Measurements from ENCODE around the gene BEGAIN.
A peak's percentile ranks its signal among the peaks of the same experiment; 100 is the strongest.

Gene BEGAIN

DNA sequence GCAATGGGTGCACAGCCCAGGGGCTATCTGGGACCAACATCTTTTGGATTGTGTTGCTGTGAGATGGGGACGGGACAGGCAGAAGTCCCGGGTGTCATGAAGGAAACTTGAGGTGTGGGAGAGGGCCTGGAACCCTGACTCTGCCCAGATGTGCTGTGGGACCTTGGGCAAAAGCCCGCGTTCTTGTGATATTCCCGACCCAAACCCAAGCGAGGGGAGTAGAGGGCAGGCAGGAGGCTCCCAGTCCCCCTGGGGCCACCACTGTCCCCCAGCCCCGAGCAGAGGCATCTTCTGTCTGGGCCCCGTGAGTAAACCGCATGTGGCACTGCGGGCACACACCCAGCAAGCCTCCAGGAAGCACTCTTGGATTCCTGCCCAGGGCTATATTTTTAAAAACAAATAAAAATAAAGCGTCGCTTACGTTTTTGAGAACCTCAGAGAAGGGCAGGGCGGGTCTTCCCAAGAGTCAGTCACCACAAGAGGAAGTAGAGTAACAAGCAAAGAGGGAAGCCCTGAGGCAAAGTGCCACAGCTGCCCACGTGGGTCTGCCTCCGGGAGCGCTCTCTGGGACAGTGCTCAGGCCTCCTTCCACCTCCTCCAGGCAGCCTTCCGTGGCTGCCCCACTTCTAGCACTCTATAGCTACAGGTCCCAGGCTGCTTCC is 39.5 kb downstream of the BEGAIN start:
- DNase-seq, result peak; percentile 26

DNA sequence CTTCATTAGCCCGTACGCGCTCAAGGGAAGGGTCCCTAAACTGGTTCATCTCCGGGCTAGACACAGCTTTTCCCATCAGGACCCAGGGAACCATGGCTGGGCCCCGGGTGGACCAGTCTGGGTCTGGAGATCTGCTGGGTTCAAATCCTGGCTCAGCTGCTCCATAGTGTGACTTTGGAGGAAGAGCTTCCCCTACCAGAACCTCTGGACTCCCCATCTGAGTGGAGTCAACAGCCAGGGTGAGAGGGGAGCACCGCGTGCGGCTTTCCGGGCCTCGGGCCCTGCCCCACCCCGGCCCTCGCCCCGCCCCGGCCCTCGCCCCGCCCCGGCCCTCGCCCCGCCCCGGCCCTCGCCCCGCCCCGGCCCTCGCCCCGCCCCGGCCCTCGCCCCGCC is 41.2 kb downstream of the BEGAIN start:
- no peak for DNase-seq

DNA sequence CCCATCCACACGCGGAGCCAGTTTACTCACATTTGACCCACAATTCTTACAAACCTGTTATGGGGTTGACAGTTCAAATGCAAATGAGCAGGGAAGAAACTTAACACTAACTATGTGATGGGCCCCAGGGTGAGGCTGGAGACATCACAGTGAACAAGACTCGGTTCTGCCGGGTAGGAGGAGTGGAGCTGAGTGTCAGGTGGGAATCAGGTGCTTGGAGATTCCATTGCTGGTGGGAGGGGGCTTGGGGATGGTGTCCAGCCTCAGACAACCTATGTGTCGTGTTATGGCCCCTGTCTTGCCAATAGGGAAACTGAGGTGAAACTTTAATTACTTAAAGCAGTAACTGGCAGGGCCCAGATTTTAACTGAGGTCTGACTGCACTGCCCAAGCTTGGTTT is 41.9 kb downstream of the BEGAIN start:
- no peak for DNase-seq

DNA sequence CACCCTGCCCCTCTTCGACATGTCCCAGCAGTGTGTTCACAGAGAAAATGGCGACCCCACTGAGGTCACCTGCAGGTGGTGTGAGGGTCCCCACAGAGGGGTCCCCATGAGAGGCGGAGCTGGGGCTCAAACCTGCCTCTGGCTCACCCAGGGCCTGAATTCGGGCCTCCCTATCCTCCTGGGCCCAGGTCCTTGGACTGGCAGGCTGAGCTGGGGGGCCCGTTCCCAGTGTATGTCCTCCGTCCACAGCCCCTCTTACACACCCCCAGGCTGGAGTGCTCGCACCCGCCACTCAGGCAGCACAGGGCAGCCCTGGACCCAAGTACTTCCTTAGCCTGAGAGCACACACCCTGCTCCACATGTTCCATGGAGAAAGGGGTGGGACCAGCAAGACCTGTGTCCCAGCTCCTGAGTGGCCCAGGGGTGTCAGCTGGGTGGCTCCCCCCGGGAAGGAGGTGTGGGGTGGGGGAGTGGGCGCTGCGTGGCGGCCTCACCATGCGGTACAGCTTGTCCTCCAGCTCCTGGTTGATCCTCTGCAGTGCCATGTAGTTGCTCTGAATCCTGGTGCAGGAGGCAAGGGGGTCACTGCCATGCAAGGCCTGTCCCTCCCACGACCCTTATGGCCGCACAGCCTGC is 42.6 kb downstream of the BEGAIN start:
- no peak for DNase-seq

GRCh38 chr14:100543471-100544455 is 43.5 kb downstream of the BEGAIN start:
- no peak for DNase-seq

GRCh38 chr14:100542619-100543205 is 44.5 kb downstream of the BEGAIN start:
- DNase-seq, result no peak

DNA sequence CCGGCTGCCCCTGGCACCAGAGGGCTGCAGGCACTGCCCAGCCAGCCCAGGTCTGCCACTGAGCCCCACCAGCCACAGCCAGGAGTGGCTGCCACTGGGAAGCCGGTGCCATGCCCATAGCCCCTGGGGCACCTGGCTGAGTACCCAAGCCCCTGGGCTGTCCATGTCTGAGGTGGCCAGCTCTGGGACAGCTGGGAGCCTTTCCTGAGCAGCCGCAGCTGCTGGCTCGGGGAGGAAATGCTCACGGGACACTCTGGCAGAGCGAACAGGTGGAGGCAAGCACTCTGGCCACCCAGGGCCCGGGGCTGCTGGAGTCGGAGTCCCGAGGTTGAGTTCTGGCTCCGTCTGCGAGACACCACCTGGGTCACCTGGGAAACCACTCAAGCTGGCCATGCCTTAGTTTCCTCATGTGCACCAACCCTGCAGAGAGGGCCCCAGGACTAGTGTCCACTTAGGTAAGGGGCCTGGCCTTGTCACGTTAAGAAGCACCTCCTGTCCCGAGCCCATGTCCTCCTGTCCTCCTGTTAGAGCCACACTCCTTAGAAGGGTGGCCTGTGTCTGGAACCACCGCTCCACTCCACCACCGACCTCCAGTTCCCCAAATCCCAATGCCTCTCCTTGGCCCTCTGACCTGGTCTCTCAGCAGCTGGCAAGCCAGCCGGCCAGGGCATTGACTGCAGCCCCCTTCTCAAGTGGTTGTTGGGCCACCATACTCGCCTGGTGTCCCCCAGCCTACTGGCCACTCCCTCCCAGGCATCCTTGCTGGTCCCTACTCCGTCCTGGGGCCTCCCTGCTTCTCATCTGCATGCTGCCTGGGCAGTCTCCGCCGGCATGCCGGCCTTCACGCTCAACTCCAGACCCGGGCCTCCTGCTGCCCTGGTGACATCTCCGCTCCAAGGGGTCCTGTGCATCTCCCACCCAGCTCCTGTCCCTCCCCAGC is 45.3 kb downstream of the BEGAIN start:
- DNase-seq, result no peak

- no peak for DNase-seq
Measured at GRCh38 chr14:100540926-100541620, 46.1 kb downstream of the BEGAIN start.

DNA sequence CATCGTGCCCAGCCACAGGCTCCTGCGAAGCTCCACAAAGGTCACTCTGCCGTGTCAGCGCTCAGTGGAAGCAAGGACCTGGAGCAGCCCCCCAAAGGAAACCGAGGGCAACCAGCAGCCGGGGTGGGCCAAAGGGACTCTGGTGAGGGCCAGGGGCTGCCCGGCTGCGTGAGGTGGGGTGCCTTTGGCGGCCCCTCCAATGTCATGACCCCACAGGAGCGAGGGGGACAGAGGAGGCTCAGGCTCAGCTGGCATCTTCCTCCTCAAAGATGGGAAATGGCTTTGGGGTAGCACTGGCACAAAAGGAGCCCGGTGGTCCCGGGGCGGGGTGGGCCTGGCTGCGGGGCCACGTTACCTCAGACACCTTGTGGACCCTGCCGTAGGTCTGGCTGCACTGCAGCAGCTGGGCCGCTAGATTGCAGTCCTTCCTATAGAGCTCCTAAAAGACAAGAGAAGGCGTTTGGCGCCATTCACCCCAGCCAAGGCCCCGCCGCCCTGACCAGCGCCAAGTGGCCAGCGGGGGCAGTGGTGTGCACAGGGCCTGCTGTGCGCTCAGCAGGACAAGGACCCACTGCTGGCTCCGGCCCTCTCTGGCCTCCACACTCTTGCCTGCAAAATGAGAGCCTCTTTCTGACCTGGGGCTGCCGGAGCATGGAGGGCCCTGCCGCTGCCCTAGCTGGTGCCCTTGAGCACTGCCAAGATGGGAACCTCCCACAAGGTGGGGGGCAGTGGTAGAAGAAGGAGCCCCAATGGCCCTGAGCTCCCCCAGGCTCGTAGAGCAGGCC is 46.9 kb downstream of the BEGAIN start:
- no peak for DNase-seq

- no peak for DNase-seq
Measured at GRCh38 chr14:100539766-100540140, 47.5 kb downstream of the BEGAIN start.

- no peak for DNase-seq
Measured at GRCh38 chr14:100539003-100539660, 48.1 kb downstream of the BEGAIN start.

DNA sequence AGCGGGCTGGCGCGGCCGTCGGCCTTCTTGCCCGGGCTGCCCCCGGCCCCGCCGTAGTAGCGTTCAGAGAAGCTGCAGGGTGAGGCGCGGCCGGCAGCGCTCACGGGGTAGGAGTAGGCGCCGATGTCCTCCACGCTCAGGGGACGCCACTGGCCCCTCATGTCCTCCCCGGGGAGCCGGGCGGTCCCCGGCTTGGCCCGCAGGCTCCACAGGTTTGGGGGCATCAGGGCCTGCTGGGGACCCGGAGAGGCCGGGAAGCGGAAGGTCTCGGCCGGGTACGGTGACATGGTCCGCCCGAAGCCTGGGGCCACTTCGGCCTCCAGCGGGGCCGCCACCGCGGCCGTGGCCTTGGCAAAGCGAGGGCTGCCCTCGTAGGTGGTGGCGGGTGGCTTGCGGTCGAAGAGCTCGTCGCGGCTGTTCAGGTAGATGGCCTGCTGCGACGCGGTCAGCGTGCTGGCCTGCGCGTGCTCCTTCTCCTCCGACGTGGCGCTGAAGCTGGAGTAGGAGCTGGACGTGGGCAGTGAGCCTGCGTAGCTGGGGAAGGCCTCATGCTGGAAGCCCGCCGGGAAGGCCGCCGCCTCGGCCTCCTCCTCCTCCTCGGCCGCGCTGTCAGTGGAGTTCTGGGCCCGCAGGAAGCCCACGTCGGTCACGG is 48.7 kb downstream of the BEGAIN start:
- DNase-seq, result no peak

DNA sequence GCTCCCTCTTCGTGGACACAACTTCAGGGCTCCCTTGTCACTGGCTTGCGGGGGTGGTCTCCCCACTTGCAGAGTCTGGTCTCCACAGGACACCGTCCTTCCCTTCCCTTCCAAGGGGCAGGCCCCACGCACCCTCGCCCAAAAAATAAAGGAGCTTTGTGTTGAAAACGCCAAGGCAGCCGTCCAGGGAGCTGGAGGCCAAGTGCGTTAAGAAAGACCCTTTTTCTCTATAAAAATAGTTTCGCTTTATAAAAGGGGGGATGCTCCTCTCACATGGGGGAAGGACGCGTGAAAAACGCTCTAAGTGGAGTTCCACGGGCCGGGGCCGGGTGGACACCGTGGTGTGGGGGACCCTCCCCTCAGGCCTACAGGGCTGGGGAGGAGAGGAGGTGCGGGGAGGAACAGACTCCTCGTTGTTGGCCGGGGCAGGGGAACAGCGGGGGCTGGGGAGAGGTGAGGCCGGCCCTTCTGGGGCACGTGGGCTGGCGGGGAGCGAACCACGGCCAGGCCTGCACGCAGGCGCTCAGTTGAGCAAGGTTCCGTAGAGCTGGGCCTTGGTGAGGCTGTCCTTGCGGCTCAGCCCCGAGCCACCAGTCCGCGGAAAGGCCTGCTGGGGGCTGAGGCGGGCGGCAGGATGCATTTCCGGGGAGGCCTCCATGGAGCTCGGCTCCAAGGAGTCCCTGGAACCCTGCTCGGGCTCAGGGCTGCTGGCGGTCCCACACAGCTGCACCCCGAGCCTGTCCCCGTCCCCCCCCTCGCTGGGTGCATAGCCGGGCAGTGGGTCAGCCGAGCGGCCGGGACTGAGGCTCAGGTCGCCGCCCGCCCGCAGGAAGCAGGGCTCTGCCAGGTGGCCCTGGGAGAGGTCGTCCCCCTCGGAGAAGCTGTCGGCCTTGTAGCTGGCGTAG is 49.5 kb downstream of the BEGAIN start:
- DNase-seq, result no peak

DNA sequence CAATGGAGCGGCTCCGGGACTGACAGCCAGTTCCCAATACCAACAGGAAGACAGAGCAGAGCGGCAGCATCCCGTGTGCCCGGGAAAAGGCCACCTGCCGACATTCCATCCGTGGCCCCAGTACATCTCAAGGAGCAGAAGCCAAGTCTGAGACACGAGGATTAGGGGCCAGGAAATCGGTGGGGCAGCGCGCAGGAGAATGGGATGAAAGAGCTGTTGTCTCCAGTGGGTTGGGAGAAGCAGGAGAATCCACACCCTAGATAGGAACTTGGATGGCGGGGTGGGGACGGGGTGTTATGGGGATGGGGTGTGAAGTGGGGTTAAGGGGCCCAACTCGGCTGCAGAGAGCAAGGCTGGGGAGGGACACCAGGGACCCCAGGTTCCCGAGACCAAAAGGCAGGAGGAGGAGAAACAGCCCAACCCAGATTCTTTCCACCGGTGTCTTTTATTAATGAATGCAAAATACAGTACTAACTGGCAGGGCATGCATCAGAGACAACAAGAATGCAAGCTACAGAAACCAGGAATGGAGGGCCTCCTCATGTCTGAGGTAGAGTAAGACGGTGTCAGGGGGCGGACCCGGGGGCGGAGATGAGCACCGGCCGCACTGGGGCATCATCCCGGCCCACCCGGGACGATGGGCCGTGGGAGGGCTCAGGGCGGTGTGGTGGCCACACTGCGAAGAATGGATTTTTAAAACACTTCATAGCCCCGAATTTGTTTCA is 50.3 kb downstream of the BEGAIN start:
- DNase-seq, result no peak

- DNase-seq, result no peak
Measured at GRCh38 chr14:100536121-100536510, 51.1 kb downstream of the BEGAIN start.

DNA sequence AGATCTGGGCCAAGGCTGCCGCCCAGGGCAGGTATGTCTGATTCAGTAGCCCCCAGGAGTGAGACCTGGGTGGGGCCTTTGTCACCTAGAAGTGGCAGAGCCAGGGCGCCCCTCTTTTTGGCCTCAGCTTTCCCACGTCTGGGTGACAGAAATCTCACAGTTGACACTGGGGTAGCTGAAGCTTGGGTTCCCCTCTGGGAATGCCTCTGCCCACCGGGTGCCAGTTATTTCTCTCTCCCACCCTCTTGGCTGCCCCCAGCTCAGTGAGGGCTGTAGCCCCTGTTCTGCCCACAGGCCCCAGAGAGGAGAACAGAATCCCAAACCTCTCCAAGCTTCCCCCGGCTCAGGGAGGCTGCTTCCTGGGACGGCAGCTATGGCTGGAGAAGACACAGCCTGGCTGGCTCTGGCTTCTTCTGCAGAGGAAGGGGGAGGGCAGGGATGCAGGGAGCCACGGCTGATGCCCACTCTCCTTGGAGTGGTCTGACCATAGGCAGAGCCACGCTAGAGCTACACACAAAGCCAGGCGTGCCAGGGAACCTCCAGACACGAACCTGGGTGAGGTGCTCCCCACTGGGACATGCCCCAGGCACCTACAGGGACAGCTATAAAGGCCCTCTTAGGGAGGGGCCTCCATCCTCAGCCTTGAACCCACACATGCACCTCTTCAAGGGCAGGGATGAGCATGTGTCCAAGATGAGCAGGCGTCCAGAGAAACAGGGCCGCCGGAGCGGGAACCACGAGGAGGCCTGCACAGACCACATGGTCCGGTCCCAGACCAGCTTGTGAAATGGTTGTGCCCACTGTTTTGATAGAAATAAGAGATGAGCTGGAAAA is 51.7 kb downstream of the BEGAIN start:
- DNase-seq, result no peak
